ENCODE measurements around the gene TDRD9.

Gene TDRD9

DNA sequence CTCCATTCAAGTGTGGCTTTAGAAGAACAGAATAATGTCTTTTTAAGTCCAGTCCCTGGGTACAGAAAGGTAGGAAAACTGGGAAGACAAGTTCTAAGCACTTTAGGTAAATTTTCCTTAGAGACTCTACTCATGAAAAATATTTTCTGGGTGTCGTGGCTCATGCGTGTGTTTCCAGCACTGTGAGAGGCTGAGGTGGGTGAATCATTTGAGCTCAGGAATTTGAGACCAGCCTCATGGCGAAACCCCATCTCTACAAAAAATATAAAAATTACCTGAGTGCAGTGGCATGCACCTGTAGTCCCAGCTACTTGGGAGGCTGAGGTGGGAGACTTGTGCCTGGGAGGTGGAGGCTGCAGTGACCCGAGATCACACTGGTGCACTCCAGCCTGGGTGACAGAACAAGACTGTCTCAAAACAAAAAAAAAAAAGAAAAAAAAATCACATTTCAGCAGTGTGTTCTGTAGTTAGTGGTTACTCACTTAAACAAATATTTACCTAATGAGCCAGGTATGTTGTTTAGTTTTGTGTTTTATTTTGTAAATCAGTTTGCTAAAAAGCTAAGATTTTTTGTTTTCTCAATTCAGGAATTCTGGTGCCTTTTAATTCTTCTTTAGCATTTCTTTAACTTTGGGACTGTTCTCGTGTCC lies 66.4 kb downstream of the TDRD9 start:
- no peak for DNase-seq

DNA sequence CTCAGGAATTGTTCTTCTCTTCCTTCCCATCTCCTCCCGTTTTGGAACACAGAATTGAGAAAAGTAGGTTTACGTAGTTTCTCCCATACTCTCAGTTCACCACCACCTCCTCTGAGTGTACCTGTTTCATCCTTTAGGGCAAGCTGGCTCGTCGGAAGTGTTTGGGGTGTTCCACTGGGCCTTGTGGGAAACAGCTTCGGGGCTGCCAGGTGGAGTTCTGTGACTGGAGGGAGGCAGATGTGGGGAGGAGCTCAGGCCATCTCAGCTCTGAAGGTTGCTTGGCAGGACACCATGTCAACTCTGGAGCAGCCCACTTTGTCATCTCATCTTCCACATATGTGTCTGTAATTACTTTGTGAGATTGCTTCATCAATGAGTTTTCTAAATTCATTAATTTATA lies 67.6 kb downstream of the TDRD9 start:
- DNase-seq: no peak

DNA sequence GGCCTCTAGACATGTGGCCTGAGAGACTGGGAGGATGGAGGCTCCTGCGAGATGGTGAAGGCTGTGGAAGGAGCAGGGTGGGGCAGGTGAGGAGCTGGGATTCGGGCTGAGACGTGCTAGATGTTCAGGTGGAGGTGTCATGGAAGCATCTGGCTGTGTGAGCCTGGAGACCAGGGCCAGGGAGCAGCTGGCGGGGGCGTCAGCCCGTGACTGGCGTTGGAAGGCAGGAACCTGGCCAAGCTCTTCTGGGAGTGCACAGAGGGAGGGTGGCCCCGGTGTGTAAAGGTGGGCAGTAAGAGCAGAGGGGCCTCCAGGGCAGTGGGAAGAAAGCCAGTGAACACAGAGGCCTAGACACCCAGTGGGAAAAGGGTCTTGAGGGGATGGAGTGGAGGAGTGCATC lies 69.1 kb downstream of the TDRD9 start:
- no peak for DNase-seq

DNA sequence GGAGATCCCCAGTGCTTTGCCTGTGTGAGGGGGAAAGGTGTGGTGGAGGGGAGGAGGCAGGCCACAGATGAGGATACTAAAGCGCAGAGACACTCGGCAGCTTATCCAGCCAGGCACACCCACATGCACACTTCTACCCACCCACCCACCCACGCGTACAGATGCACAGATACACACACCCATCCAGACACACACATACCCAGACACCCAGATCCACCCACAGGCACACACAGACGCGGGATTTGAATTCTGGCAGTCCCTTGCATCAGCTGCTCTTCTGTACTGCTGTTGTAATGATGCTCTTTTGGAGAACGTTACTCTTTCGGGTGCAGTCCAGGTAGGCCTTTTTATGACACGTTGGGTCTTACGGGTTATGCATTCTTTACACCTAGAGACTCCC lies 69.8 kb downstream of the TDRD9 start:
- DNase-seq: no peak

DNA sequence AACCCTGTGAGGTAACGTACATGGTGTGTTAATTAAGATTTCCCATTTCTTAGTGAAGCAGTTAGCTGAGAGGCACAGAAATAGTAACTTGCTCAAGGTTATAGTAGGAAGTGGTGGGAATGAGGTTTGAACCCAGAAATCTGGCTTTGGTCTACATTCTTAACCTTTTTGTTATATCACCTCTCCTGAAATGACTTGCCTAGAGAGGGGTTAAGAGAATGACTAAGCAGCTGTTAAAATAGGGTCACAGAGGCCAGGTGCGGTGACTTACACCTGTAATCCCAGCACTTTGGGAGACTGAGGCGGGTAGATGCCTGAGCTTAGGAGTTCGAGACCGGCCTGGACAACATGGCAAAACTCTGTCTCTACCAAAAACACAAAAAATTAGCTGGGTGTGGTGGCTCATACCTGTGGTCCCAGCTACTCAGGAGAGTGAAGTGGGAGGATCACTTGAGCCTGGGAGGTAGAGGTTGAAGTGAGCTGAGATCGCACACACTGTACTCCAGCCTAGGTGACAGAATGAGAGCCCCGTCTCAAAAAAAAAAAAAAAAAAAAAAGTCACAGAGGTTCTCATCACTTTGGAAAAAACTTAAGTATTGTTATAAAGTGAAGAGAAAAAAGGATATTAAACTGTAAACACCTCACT lies 71.7 kb downstream of the TDRD9 start:
- no peak for DNase-seq

DNA sequence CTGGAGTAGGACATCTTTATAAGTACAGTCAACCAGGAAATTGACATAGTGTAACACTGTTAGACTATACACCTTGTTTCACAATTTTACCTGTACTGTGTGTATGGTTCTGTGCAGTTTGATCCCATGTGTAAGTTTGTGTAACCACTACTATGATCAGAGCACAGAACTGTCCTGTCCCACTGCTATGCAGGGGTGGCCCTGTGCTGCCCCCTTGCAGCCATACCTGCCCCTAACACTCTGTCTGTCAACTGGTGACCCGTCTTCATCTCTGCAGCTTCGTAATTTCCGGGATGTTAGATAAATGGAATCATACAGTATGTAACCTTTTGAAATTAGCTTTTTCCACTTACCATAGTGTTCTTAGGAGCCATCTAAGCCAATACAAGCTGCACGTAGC lies 72.7 kb downstream of the TDRD9 start:
- no peak for DNase-seq

DNA sequence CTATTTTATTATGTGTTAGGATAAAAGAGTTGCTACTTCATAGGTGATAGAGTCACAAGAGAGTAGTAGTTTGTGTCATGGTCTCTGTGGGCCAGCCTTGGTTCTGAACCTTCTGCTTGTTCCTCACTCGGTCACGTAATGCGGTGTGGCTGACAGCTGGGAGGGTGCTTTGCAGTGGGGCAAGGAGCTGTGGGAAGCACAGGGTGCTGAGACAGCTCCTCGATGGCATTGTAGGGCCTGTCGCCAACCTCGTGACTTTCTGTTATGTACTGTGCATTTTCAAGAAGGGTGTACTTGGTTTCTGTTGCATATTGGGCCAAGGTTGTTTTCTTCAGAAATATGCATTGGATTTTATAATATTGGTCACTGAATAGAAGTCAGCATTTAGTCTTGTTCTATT lies 75.4 kb downstream of the TDRD9 start:
- no peak for DNase-seq

DNA sequence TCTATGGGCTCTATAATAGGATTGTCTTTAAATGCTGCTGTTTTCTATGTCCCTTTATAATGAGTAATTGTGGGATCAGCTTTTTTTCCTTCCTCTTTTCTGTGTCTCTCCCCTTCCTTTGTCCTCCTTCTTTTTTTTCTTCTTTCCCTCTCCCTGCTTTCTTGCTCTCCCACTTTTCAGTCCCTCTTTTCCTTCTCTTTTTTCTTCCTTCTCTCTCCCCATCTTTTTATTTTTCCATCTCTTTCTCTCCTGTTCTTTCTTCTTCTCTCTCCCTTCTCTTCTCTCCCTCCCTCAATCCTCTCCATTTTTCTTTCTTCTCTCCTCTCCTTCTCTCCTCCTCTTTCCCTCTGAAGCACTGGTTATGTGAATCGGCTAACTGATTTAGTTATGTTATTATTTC lies 76.6 kb downstream of the TDRD9 start:
- no peak for DNase-seq

DNA sequence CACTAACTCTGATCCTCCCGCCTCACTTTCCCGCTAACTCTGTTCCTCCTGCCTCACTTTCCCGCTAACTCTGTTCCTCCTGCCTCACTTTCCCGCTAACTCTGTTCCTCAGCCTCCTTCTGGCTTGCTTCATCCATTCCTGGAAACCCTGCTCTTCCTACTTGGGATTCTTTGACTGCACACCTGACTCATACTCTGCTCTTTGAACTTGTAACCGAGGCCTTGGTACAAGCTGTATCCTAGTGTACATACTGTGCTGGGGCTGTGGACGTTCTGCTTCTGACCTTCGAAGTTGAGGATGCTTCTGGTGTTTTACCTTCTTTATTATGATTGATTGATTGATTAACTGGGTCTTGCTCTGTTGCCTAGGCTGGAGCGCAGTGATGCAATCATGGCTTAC lies 77.2 kb downstream of the TDRD9 start:
- DNase-seq: no peak

DNA sequence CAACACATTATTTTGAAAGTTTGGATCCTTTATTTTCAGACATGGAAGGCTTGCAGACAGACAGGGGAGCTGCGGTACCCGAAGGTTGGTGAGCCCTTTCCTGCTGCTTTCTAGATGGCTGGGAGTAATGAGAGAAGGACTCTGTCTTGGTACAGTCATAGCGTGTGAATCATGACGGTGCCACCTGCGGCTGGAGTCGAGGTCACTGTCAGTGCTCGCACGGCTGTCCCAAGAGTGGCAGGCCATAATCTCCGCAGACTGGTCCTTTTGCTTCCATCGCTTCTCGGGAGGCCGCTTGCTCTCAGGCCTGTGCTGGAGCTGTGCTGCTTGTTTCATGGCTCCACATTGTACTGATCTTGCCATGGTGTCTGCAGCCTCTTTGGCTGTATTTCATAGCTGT lies 78.9 kb downstream of the TDRD9 start:
- no peak for DNase-seq

DNA sequence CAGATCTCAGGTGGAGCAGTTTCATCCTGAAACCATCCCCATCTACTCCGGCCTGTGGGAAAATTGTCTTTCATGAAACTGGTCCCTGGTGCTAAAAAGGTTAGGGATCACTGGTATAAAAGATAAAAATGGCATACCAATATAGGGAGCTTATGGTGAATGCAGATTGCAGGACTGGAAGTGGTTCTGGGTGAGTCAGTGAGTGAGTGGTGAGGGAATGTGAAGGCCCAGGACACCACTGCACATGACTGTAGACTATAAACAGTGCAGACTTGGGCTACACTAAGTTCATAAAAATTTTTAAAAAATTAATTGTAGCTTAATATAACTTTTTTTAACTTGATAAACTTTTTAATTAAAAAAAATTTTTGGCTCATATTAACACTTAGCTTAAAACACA lies 81.0 kb downstream of the TDRD9 start:
- DNase-seq: no peak

DNA sequence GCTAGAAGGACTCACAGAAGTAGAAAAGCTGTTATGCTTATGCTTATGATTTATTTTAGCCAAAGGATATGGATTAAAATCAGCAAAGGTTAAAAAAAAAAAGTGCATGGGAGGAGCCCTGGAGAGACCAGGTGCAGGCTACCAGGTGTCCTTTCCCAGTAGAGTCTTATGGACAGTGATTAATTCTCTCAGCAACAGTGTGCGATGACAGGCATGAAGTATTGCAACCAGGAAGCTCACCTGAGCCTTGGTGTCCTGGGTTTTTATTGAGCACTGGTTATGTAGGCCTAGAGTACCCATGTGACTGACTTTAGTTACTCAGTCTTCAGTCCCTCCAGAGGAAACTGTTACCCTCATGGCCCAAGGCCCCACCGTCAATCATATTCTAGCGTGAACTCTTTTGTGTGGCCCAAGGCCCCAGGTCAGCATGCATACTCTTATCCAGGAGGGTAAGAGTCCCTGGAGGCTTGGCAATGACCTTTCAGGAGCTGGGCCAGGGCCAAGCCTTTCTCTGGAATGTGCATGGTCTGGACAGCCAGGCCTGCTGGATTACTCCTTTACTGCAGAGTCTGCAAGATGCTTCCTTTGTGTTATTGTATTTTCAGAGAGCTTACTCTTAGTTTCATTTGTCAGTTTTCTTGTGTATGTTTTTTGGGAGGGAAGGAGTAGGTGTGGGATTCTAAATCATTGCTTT lies 83.7 kb downstream of the TDRD9 start:
- DNase-seq: no peak

DNA sequence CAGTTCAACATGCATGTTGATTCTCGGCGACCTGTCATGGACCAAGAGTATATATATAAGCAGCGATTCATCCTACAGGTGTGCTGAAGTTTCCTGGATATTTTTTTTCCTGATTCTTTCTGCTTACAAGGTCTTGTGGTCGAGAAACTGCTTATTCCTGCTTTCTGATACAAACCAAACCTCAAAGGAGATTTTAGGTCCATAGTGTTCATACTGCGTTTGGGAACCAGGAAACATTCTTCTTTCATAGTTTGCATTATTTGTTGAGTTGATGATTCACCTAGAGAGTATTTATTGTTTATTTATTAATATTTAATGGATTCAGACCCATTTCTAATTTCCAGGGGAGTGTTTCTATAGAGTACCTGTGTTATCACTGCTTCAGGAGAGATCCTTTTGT lies 86.5 kb downstream of the TDRD9 start:
- no peak for DNase-seq

DNA sequence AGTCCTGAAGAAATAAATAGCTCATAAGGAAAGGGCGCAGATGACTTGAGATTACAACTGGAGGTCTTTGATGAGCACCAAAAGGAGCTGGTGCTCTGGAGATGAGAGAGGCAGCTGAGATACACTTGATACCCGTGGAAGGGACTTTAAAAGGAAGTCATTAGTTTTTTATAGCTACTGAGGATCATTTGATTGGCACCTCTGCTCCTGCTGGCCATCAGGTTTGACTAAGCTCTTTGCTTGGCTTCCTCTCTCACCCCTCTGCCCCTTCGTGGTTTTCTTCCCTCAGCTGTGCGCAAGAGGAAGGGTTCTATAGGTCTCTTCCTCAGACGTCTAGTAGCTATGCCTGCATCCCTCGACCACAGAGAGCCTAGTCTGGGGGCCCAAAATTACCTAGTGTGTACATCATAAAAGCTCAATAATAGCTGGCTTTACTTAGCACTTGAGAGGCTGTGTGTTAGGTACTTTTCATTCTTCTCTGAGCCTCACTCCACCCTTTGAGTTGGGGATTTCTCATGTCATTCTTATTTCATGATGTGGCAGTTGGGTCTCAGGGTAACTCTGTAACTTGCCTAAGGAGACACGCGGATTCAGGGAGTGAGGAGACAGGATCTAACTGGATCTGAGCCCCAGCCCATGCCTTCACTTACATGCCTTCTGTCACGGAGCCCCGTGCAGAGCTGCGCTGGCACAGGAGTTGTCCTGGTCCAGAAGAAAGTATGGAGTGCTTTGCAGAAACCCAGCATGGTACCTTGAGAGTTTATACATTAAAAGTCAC lies 88.8 kb downstream of the TDRD9 start:
- DNase-seq: no peak

DNA sequence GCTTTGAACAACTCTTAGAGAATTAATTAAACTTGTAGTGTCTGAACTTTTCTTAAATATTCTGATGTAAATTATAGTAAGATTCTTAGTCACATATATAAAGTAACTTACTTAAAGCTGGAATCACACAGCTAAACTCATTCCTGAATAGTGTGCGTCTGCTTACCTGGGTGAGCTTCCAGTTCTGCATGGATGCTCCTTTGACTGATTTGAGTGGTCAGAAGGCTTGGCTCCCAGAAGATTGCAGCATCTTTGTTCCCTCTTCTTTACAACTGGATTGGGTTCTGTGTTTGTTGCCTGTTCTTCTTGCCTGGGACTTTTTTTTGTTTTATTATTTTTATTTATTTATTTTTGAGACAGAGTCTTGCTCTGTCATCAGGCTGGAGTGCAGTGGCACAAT lies 90.8 kb downstream of the TDRD9 start:
- DNase-seq: no peak

DNA sequence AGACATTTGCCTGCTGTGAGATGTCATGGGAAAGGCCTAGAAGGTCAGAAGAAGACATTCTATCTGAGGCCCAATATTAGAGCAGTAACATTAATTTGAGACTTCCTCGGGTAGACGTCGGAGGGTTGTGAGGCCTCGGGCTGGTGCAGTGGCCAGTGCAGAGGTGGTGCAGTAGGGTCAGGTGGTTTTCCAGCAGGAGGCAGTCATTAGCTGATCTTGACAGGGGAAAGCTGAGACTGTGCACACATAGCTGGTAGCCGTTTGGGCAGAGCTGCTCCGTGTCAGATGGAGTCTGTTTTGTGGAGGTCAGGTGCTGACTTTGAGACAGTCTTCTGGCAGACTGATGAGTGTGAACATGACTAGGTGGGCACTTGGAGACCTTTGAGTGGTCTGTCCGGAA lies 91.5 kb downstream of the TDRD9 start:
- DNase-seq: no peak

DNA sequence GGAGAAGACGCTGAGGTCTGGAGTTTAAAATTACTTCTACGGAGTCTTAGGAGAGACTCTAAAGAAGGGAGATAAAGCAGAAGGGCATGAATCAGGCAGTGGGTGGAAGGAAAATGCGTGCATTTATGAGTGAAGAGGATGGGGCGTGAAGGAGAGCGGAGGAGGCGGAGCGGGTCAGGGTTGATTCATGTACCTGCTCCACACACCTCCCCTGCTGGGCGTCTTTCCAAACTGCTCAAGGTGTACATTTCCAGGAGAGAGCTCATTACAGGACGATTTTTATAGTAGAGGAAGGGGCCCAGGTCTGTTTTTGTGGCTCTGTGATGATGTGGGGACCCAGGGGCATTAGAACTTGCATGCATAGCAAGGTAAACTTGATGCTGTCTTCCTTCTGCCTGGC lies 92.2 kb downstream of the TDRD9 start:
- DNase-seq: no peak

DNA sequence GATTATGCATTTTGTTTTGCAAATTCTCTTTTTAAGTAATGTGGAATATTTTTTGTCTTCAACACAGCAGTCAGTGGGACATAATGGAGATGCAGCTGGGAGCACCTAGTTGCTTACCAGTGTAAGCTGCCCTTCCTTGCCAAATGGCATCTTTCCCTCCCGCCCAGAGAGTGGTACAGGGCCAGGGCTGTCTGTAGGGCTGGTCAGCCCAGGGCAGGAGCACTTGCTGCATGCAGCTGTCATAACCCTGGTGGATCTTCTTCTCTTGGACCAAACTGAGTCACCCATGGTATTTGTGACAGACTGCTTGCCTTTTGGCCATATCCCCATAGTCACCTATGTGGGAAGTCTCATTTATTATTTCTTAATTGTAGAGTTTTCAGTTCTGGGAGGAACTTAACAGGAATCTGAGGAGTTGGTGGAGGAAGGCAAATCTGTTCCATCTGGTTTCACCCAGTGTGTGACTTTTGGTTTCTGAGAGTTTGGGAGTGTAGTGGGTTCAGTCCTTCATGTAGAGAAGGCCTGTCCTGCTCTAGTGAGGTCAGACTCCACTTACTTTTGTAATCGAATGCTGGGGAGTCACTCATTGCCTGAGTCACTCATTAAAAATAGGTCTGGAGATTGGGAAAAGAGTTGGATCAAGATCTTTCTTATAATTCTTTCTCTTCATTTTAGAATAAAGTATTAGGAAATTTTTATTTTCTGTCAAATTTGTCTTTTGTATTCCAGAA lies 95.2 kb downstream of the TDRD9 start:
- DNase-seq: no peak

DNA sequence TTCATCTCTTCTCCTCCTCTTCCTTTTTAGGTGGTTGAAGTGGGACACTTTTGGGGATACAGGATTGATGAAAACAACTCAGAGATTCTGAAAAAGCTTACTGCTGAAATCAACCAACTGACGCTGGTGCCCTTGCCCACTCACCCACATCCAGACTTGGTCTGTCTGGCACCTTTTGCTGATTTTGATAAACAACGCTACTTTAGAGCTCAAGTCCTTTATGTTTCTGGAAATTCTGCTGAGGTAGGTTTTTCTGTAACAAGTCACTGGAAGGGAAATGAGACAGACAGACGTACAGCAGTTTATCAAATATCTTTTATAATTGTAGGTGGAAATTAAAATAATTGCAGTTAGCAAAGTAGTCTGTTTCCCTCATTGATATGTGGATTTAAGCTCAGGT lies 97.3 kb downstream of the TDRD9 start:
- DNase-seq: no peak

DNA sequence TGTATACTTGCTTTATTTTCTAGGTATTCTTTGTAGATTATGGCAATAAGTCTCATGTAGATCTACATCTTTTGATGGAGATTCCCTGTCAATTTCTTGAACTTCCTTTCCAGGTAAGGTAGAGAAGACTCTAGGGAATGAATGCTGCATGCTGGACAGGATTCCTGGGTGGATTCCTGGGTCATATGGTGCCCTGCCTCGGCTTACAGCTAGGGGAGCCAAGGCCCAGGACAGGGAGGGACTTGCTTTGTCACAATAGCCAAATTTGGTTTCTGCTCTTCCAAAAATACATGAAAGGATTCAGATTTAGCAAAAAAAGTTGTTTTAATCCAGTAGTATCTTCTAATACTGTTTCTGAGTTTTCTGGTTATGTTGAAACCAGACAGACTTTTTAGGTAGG lies 97.8 kb downstream of the TDRD9 start:
- DNase-seq: no peak

DNA sequence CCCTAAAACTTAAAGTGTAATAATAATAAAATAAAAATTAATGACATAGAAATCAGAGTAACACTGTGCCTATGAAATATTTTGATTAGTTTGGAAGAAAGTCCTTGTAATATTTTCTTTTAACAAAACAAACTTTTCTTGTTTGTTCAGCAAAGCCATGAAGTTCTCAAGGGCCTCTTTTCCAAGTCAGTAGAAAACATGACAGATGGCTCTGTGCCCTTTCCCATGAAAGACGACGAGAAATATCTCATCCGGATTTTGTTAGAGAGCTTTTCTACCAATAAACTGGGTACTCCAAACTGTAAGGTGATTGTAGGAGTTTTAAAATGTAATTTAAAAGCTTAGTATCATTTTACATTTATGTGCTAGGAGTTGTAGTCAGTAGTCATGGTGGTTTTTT lies 102.7 kb downstream of the TDRD9 start:
- no peak for DNase-seq

DNA sequence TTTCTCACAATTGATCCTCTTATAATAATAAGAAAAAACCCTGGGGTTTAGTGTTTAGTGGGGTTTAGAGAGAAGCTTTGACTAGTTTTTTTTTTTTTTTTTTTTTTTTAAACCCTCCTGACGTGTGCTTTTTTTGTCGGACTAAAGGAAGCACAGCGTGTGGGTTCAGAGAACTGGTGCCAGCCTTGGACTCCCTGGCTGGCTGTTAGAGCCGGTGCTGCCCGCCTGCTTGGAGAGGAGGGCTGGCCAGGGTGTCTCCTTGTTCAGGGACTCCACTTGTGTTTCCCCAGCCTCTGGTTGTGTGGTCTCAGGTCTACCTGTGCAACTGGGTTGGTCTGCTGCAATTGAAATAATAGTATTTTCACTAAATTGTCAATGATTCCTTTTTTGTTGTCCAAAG lies 103.1 kb downstream of the TDRD9 start:
- DNase-seq: no peak
